ENCODE measurements around the gene ZNF444. TPM values are rescaled to one million over a fixed set of nuclear protein-coding genes. Genes with fewer than 3 reads are reported as not detected.
A peak's percentile ranks its signal among the peaks of the same experiment; 100 is the strongest.

The ZNF444 gene
- total and polyA plus RNA-seq, 9 of the 15 experiments (the other 6 are each of a cell fraction or from before 2014, with no cell fraction given): 0.39 to 40.0 (median 6.9) TPM

- TF ChIP-seq ZBTB12 (CRISPR knock-in tag; IDR thresholded peaks at IDR 0.05) (peak; percentile 82), SMARCC2 (IDR thresholded peaks at IDR 0.05; ENCODE audit: low read depth) (no peak), CBFA2T3 (IDR thresholded peaks at IDR 0.05) (no peak), WHSC1 (IDR thresholded peaks at IDR 0.05; ENCODE audit: low read length) (no peak), PTBP1 (IDR thresholded peaks at IDR 0.05; ENCODE audit: low read depth, low read length) (no peak), MEF2D (tag; conservative IDR thresholded peaks at IDR 0.05; ENCODE audit: low read depth) (peak; percentile 80; the same call in 1 of the 2 replicates), PTRF (tag; IDR thresholded peaks at IDR 0.05) (no peak), PCBP1 (IDR thresholded peaks at IDR 0.05; ENCODE audit: low read depth, low read length, poor library complexity, severe bottlenecking) (no peak), FOXK1 (CRISPR knock-in tag; IDR thresholded peaks at IDR 0.05; ENCODE audit: borderline replicate concordance) (0 out of 2 replicates have a peak, but pooled peaks have one; percentile 22), DNMT1 (IDR thresholded peaks at IDR 0.05) (no peak), KDM1A (IDR thresholded peaks at IDR 0.05) (peak in 1 of 2 experiments; percentile 43; a peak in 1 of 4 replicates), POLR2A (conservative IDR thresholded peaks at IDR 0.05) (peak; percentile 82), MCM7 (IDR thresholded peaks at IDR 0.05) (no peak), ADNP (tag; IDR thresholded peaks at IDR 0.05) (no peak), ZNF75A (CRISPR knock-in tag; IDR thresholded peaks at IDR 0.05) (no peak), ZNF224 (CRISPR knock-in tag; IDR thresholded peaks at IDR 0.05) (no peak), ZNF655 (CRISPR knock-in tag; IDR thresholded peaks at IDR 0.05) (no peak), BHLHE40 (IDR thresholded peaks at IDR 0.05; ENCODE audit: low read length) (no peak; the same call in 1 of the 2 replicates), HMG20A (CRISPR knock-in tag; conservative IDR thresholded peaks at IDR 0.05) (no peak)
- TF ChIP-seq, protein P1, sequence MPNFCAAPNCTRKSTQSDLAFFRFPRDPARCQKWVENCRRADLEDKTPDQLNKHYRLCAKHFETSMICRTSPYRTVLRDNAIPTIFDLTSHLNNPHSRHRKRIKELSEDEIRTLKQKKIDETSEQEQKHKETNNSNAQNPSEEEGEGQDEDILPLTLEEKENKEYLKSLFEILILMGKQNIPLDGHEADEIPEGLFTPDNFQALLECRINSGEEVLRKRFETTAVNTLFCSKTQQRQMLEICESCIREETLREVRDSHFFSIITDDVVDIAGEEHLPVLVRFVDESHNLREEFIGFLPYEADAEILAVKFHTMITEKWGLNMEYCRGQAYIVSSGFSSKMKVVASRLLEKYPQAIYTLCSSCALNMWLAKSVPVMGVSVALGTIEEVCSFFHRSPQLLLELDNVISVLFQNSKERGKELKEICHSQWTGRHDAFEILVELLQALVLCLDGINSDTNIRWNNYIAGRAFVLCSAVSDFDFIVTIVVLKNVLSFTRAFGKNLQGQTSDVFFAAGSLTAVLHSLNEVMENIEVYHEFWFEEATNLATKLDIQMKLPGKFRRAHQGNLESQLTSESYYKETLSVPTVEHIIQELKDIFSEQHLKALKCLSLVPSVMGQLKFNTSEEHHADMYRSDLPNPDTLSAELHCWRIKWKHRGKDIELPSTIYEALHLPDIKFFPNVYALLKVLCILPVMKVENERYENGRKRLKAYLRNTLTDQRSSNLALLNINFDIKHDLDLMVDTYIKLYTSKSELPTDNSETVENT (CRISPR knock-in tag; IDR thresholded peaks at IDR 0.05): no peak
- TF ChIP-seq, protein P2, sequence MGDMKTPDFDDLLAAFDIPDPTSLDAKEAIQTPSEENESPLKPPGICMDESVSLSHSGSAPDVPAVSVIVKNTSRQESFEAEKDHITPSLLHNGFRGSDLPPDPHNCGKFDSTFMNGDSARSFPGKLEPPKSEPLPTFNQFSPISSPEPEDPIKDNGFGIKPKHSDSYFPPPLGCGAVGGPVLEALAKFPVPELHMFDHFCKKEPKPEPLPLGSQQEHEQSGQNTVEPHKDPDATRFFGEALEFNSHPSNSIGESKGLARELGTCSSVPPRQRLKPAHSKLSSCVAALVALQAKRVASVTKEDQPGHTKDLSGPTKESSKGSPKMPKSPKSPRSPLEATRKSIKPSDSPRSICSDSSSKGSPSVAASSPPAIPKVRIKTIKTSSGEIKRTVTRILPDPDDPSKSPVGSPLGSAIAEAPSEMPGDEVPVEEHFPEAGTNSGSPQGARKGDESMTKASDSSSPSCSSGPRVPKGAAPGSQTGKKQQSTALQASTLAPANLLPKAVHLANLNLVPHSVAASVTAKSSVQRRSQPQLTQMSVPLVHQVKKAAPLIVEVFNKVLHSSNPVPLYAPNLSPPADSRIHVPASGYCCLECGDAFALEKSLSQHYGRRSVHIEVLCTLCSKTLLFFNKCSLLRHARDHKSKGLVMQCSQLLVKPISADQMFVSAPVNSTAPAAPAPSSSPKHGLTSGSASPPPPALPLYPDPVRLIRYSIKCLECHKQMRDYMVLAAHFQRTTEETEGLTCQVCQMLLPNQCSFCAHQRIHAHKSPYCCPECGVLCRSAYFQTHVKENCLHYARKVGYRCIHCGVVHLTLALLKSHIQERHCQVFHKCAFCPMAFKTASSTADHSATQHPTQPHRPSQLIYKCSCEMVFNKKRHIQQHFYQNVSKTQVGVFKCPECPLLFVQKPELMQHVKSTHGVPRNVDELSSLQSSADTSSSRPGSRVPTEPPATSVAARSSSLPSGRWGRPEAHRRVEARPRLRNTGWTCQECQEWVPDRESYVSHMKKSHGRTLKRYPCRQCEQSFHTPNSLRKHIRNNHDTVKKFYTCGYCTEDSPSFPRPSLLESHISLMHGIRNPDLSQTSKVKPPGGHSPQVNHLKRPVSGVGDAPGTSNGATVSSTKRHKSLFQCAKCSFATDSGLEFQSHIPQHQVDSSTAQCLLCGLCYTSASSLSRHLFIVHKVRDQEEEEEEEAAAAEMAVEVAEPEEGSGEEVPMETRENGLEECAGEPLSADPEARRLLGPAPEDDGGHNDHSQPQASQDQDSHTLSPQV (IDR thresholded peaks at IDR 0.05): peak; percentile 95
Observed at GRCh38 chr19:56140583-56141416, at the start of gene ZNF444 (continued).
